Mucosa of descending colon (tissue), 3 donors: Measurements from ENCODE around the gene PHLDB2. TPM values are rescaled to one million over a fixed set of nuclear protein-coding genes. Genes with fewer than 3 reads are reported as not detected.

Experiments
- ATAC-seq: fragments of 200-7000 bp; cut with Tn5 transposase; one replicate; pipeline ENCODE4 v1.9.1; 2020; ENCODE audit warnings: mild to moderate bottlenecking, moderate library complexity
- DNase-seq, 3 donors: peaks; one replicate each; pipeline ENCODE4 v3.0.0-alpha.2; 2020
- H3K36me3 ChIP-seq: fragments of 200-600 bp; one replicate; pipeline ENCODE4 v1.8.0; 2021; ENCODE audit warnings: low read depth, mild to moderate bottlenecking
- H3K4me1 ChIP-seq: fragments of 200-600 bp; one replicate; pipeline ENCODE4 v1.8.0; 2021; ENCODE audit warnings: low read depth, mild to moderate bottlenecking
- H3K4me3 ChIP-seq: fragments of 200-600 bp; one replicate; pipeline ENCODE4 v1.8.0; 2021; ENCODE audit warnings: mild to moderate bottlenecking
- H3K9me3 ChIP-seq: fragments of 200-600 bp; one replicate; pipeline ENCODE4 v1.8.0; 2021; ENCODE audit warnings: mild to moderate bottlenecking
- intact Hi-C, 2 donors: fragments of 100-400 bp; cut with DNase I in 1 of 2; cut with micrococcal nuclease in 1 of 2; formaldehyde crosslinking; loops; one replicate each; pipeline versions ENCODE4 v1.11.0 to v1.11.1; 2022; cut with DNase I, micrococcal nuclease
- total RNA-seq, 3 donors: library from RNA; stranded (reverse); fragmentation: NEBNext Ultra II Directional in 2 of 3; extraction: Animal tissue kit (Norgen Biotek cat#: 25700) in 2 of 3; gene quantifications; one replicate each; pipeline versions ENCODE4 v1.2.1 to v1.2.4, GENCODE V29; 2021 to 2023
- TF ChIP-seq, protein P1 (sequence below): fragments of 200-600 bp; IDR thresholded peaks from one replicate; pipeline ENCODE4 v1.8.0; 2022; ENCODE audit warnings: antibody characterized with exemption, mild to moderate bottlenecking
- donor health status: DM: no; HTN: no; CAD: no; lungs with moderate emphysema.
- donor health status: DM: no; HTN: no; CAD: no.
- donor health status: DM: no; HTN: yes; CAD: no.

PHLDB2 gene
- total RNA-seq, 3 donors from 2014 or later = 9.4 to 90.2 (median 17.7) TPM

- peaks cover 2% of the 10 kb centered on the region for H3K4me1 ChIP-seq
- TF ChIP-seq, protein P1, sequence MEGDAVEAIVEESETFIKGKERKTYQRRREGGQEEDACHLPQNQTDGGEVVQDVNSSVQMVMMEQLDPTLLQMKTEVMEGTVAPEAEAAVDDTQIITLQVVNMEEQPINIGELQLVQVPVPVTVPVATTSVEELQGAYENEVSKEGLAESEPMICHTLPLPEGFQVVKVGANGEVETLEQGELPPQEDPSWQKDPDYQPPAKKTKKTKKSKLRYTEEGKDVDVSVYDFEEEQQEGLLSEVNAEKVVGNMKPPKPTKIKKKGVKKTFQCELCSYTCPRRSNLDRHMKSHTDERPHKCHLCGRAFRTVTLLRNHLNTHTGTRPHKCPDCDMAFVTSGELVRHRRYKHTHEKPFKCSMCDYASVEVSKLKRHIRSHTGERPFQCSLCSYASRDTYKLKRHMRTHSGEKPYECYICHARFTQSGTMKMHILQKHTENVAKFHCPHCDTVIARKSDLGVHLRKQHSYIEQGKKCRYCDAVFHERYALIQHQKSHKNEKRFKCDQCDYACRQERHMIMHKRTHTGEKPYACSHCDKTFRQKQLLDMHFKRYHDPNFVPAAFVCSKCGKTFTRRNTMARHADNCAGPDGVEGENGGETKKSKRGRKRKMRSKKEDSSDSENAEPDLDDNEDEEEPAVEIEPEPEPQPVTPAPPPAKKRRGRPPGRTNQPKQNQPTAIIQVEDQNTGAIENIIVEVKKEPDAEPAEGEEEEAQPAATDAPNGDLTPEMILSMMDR = no peak
- no peaks in the 10 kb centered on the region for H3K9me3 ChIP-seq
- intact Hi-C loops = no loop called here
- DNase-seq = no peak
- H3K36me3 ChIP-seq = no peaks in the 10 kb centered on the region
- H3K4me3 ChIP-seq = no peak overlapping the region
- ATAC-seq = peak; percentile 24
These were observed 154.7 kb downstream of the PHLDB2 start for GRCh38 chr3:112013784-112014143.

DNA sequence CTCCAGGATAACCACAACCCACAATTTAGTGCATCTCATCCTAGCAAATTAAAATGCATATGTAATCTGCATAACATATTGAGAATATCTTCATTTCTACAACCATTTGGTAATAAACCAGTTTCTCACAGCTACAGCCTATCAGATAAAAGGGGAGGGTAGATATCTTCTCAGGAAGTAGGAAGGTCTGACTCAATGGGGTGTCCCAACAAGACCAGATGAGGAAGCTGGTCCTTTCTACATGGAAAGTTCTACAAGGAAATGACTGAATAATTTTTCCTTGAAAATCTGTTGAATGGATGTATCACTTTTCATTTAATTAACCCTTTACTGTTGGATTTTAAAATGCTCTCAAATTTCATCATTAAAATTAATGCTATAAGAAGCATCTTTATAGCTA is 158.0 kb downstream of the PHLDB2 start:
- ATAC-seq (no peak), DNase-seq (no peak)
- no peak overlapping the region for H3K4me3 ChIP-seq
- TF ChIP-seq, protein P1 = no peak
- no peaks in the 10 kb centered on the region for H3K36me3 ChIP-seq
- peaks cover 2% of the 10 kb centered on the region for H3K4me1 ChIP-seq
- H3K9me3 ChIP-seq = no peaks in the 10 kb centered on the region
- intact Hi-C loops = no loop called here

DNA sequence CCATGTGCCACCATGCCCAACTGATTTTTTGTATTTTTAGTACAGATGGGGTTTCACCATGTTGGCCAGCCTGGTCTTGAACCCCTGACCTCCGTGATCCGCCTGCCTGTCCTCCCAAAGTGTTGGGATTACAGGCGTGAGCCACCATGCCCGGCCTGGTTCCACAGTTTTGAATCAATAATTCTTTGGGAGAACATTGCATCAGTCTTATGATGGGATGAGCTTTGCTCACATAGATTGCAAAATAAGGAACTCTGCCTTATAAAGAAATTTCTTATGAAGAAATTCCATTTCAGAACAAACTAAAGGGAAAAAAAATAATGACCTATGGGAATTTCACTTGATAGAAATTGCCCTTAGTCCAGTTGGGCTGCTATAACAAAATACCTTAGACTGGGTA is 159.6 kb downstream of the PHLDB2 start:
- intact Hi-C loops = no loop called here
- no peaks in the 10 kb centered on the region for H3K36me3 ChIP-seq
- H3K9me3 ChIP-seq = no peaks in the 10 kb centered on the region
- TF ChIP-seq, protein P1 = no peak
- DNase-seq = no peak
- ATAC-seq = no peak
- peaks cover 1% of the 10 kb centered on the region for H3K4me1 ChIP-seq
- no peak overlapping the region for H3K4me3 ChIP-seq

DNA sequence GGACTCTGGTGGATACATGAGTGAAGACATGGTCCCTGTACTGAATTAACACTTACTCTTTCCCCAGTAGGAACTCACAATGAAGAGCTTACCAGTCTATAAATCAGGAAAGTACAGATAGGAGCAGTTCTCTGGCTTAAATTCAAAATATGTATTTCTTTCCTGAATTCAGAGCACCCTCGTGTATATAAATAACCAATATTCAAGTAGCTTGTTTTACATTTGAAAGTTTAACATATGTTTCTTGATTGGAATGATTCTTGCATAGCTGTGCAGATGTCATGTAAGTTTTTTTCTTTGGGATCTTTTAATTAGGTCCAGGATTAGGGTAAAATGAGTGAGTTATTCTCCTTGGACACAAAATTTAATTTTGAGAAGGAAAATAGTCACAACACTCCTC is 160.7 kb downstream of the PHLDB2 start:
- TF ChIP-seq, protein P1 = no peak
- Histone ChIP-seq H3K4me1 (no peaks in the 10 kb centered on the region), H3K9me3 (no peaks in the 10 kb centered on the region), H3K36me3 (no peaks in the 10 kb centered on the region), H3K4me3 (no peak overlapping the region)
- intact Hi-C loops = no loop called here
- ATAC-seq (no peak), DNase-seq (no peak)

DNA sequence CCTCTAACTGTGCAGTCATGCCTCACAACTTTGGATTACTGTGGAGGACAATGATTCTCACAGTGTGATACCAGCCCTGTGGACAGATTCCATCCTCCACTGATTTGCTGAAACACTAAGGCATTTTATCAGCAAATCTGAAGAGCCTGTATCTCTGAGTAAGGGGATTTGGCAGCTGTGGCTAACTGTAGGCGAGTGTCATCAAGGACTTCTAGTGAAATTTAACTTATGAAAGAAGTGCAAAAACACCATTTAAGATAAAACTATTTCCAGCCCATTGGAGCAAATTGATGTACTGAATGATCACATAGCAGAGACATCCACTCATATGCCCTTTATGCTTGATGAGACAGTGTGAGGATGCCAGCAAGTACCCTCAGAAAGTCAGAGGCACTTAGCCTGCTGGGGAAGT is 161.6 kb downstream of the PHLDB2 start:
- no peaks in the 10 kb centered on the region for H3K4me1 ChIP-seq
- H3K36me3 ChIP-seq = no peaks in the 10 kb centered on the region
- ATAC-seq (no peak), DNase-seq (no peak)
- intact Hi-C loops = no loop called here
- no peak overlapping the region for H3K4me3 ChIP-seq
- TF ChIP-seq, protein P1 = no peak
- H3K9me3 ChIP-seq = no peaks in the 10 kb centered on the region

Other genes starting within 250 kb of the PHLDB2 start
- 1 to 10 TPM; 2.5 to 9.8 (median 4.6) TPM for gene PLCXD2, start 184.6 kb upstream of the PHLDB2 start, total RNA-seq
- 10 to 100 TPM; 19.9 to 26.3 (median 22.4) TPM for gene ABHD10, start 119.8 kb downstream of the PHLDB2 start, total RNA-seq
- 10 to 100 TPM in 1 of 3 donors, under 1 TPM in 2; 0.27 to 14.7 (median 0.49) TPM for gene TAGLN3, start 139.7 kb downstream of the PHLDB2 start, total RNA-seq
- under 1 TPM in 1 of 3 donors, not detected in 2; 0.12 TPM for gene TMPRSS7, start 175.5 kb downstream of the PHLDB2 start, total RNA-seq
- gene C3orf52, start 227.1 kb downstream of the PHLDB2 start, total RNA-seq = 10 to 100 TPM; 22.6 to 49.9 (median 36.3) TPM